PC-9 (cell line): Measurements from ENCODE around the gene ANKRD11.

ENCODE experiments used
- EZH2 ChIP-seq: fragments of 200-600 bp; sonication (generic); IDR thresholded peaks from 2 replicates; pipeline ENCODE4 v1.8.0; 2017; ENCODE audit warnings: antibody characterized with exemption, low read depth
- TF ChIP-seq, protein P1 (sequence below): fragments of 200-600 bp; sonication (generic); conservative IDR thresholded peaks from 2 replicates; pipeline ENCODE4 v1.6.1; 2017; ENCODE audit warnings: mixed run types, antibody characterized with exemption, mild to moderate bottlenecking, moderate library complexity

- TF ChIP-seq, protein P1, sequence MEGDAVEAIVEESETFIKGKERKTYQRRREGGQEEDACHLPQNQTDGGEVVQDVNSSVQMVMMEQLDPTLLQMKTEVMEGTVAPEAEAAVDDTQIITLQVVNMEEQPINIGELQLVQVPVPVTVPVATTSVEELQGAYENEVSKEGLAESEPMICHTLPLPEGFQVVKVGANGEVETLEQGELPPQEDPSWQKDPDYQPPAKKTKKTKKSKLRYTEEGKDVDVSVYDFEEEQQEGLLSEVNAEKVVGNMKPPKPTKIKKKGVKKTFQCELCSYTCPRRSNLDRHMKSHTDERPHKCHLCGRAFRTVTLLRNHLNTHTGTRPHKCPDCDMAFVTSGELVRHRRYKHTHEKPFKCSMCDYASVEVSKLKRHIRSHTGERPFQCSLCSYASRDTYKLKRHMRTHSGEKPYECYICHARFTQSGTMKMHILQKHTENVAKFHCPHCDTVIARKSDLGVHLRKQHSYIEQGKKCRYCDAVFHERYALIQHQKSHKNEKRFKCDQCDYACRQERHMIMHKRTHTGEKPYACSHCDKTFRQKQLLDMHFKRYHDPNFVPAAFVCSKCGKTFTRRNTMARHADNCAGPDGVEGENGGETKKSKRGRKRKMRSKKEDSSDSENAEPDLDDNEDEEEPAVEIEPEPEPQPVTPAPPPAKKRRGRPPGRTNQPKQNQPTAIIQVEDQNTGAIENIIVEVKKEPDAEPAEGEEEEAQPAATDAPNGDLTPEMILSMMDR = no peak
- no peak for TF ChIP-seq EZH2
These were observed 196.9 kb downstream of the ANKRD11 start for GRCh38 chr16:89293276-89294143.
